Retinal pigment epithelial cell (primary cell): ENCODE data around the gene HCCS.
A peak's percentile ranks its signal among the peaks of the same experiment; 100 is the strongest.

Experiments
- DNase-seq: peaks from one replicate; pipeline ENCODE4 v3.0.0-alpha.2; 2010; ENCODE audit warnings: low read depth
- H3K4me3 ChIP-seq: 2 replicates; pipeline ENCODE4 v1.5.1; 2011; ENCODE audit warnings: mild to moderate bottlenecking, low read length, control low read depth, moderate library complexity
- CTCF ChIP-seq: conservative IDR thresholded peaks from 2 replicates; pipeline ENCODE4 v1.5.1; 2011; ENCODE audit warnings: low read depth, low read length, control low read depth, inconsistent platforms

The HCCS gene

GRCh38 chrX:11103751-11104150, 7.4 kb upstream of the HCCS start:
- DNase-seq, result no peak
- TF ChIP-seq CTCF, result no peak
- no peak overlapping the region for H3K4me3 ChIP-seq

- DNase-seq, result no peak
- TF ChIP-seq CTCF, result no peak
- H3K4me3 ChIP-seq, result no peak overlapping the region
Measured at GRCh38 chrX:11105080-11105479, 6.1 kb upstream of the HCCS start.

GRCh38 chrX:11108253-11108941, 2.7 kb upstream of the HCCS start:
- no peak for TF ChIP-seq CTCF
- H3K4me3 ChIP-seq, result no peak overlapping the region
- DNase-seq, result no peak

GRCh38 chrX:11109968-11110367, 1.2 kb upstream of the HCCS start:
- DNase-seq, result no peak
- no peak for TF ChIP-seq CTCF

DNA sequence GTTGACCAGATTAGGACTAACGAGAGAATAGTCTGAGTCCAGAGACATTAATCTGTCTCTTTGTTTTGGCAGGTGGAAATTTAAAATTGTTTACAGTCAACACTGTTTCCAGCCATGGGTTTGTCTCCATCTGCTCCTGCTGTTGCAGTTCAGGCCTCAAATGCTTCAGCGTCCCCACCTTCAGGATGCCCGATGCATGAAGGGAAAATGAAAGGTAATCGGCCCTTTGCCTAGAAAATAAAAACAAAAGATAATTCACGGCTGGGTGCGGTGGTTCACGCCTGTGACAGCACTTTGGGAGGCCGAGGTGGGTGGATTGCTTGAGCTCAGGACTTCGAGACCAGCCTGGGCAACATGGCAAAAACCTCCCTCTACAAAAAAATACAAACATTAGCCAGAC, 815 bp downstream of the HCCS start:
- TF ChIP-seq CTCF, result no peak
- peak overlapping the region; percentile 77 for H3K4me3 ChIP-seq
- no peak for DNase-seq

More at GRCh38 chrX:11109968-11110367, 1.2 kb upstream of the HCCS start:
- H3K4me3 ChIP-seq, result no peak overlapping the region

- no peak for TF ChIP-seq CTCF
- H3K4me3 ChIP-seq, result no peak overlapping the region
- no peak for DNase-seq
Measured at GRCh38 chrX:11113731-11114130, 2.6 kb downstream of the HCCS start.

DNA sequence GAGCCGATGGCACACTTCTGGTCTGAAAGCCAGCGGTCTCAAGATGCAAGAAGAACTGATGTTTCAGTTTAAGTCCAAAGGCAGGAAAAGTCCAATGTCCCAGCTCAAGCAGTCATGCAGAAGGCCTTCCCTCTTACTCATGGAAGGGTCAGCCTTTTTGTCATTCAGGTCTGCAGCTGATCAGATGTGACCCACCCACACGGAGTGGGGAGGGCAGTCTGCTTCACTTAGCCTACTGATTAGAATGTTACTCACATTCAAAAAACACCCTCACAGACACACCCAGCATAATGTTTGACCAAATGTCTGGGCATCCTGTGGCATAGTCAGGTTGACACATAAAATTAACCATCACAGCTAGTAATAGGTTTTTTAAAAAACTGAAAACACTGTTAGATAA, 6.6 kb downstream of the HCCS start:
- DNase-seq, result no peak
- no peak for TF ChIP-seq CTCF
- no peak overlapping the region for H3K4me3 ChIP-seq
